ENCODE results near the gene LCP1. TPM values are rescaled to one million over a fixed set of nuclear protein-coding genes. Genes with fewer than 3 reads are reported as not detected.
"Not testable (repeated sequence)": the region's sequence is repeated elsewhere in the genome, so short reads cannot be mapped to it uniquely, and the experiment has no call there.

The LCP1 gene
- total RNA-seq, 2 donors from 2014 or later, result 844 to 1,356 TPM

GRCh38 chr13:46173656-46174055, 8.3 kb downstream of the LCP1 start:
- H3K9me3 Mint-ChIP-seq, result no peaks in the 10 kb centered on the region
- H3K4me3 Mint-ChIP-seq, result peak overlapping the region; percentile 94
- DNase-seq (ENCODE audit: low spot score) (peak; percentile 77), ATAC-seq (peak; percentile 71 to 73)
- H3K36me3 Mint-ChIP-seq, result peaks cover 53% of the 10 kb centered on the region
- peaks cover 81 to 95% of the 10 kb centered on the region in 2 donors for H3K4me1 Mint-ChIP-seq (ENCODE audit: low read depth in 2 of 2)
- H3K27ac Mint-ChIP-seq, result peak overlapping the region; percentile 92 to 97
- no peaks in the 10 kb centered on the region for H3K27me3 Mint-ChIP-seq

GRCh38 chr13:46172531-46172991, 9.4 kb downstream of the LCP1 start:
- Mint-ChIP-seq H3K9me3 (no peaks in the 10 kb centered on the region), H3K36me3 (peaks cover 45% of the 10 kb centered on the region), H3K27ac (peak overlapping the region; percentile 92 to 97), H3K4me3 (peak overlapping the region; percentile 94), H3K27me3 (no peaks in the 10 kb centered on the region), H3K4me1 (ENCODE audit: low read depth in 2 of 2) (peaks cover 84 to 97% of the 10 kb centered on the region in 2 donors)
- peak; percentile 48 to 56 for ATAC-seq
- no peak for DNase-seq (ENCODE audit: low spot score)

- Mint-ChIP-seq H3K36me3 (peaks cover 45% of the 10 kb centered on the region), H3K27me3 (no peaks in the 10 kb centered on the region), H3K9me3 (no peaks in the 10 kb centered on the region), H3K27ac (peak overlapping the region; percentile 92 to 97), H3K4me3 (peak overlapping the region; percentile 94), H3K4me1 (ENCODE audit: low read depth in 2 of 2) (peaks cover 85 to 95% of the 10 kb centered on the region in 2 donors)
- DNase-seq (ENCODE audit: low spot score) (no peak), ATAC-seq (no peak)
These were observed 10.2 kb downstream of the LCP1 start for GRCh38 chr13:46171739-46172138.

- no peaks in the 10 kb centered on the region for H3K27me3 Mint-ChIP-seq
- peaks cover 43% of the 10 kb centered on the region for H3K36me3 Mint-ChIP-seq
These were observed 10.8 kb downstream of the LCP1 start for GRCh38 chr13:46171217-46171616.

GRCh38 chr13:46170687-46171086, 11.3 kb downstream of the LCP1 start:
- H3K4me1 Mint-ChIP-seq (ENCODE audit: low read depth in 2 of 2), result peaks cover 86 to 96% of the 10 kb centered on the region in 2 donors
- H3K4me3 Mint-ChIP-seq, result peak overlapping the region; percentile 94
- DNase-seq (ENCODE audit: low spot score), result no peak
- no peaks in the 10 kb centered on the region for H3K9me3 Mint-ChIP-seq
- peak; percentile 35 to 63 for ATAC-seq
- no peaks in the 10 kb centered on the region for H3K27me3 Mint-ChIP-seq
- peak overlapping the region; percentile 92 to 97 for H3K27ac Mint-ChIP-seq
- peaks cover 46% of the 10 kb centered on the region for H3K36me3 Mint-ChIP-seq

More at GRCh38 chr13:46171217-46171616, 10.8 kb downstream of the LCP1 start:
- no peak for DNase-seq (ENCODE audit: low spot score)
- peak overlapping the region; percentile 94 for H3K4me3 Mint-ChIP-seq
- H3K27ac Mint-ChIP-seq, result peak overlapping the region; percentile 92 to 97
- H3K9me3 Mint-ChIP-seq, result no peaks in the 10 kb centered on the region
- peaks cover 85 to 95% of the 10 kb centered on the region in 2 donors for H3K4me1 Mint-ChIP-seq (ENCODE audit: low read depth in 2 of 2)
- ATAC-seq, result no peak

- Mint-ChIP-seq H3K27ac (peak overlapping the region; percentile 92 to 97), H3K9me3 (no peaks in the 10 kb centered on the region), H3K4me1 (ENCODE audit: low read depth in 2 of 2) (peaks cover 86 to 96% of the 10 kb centered on the region in 2 donors), H3K27me3 (no peaks in the 10 kb centered on the region), H3K4me3 (peak overlapping the region; percentile 94), H3K36me3 (peaks cover 42% of the 10 kb centered on the region)
- ATAC-seq, result no peak
- DNase-seq (ENCODE audit: low spot score), result no peak
These were observed 11.7 kb downstream of the LCP1 start for GRCh38 chr13:46170268-46170667.

- Mint-ChIP-seq H3K4me1 (ENCODE audit: low read depth in 2 of 2) (peaks cover 83 to 96% of the 10 kb centered on the region in 2 donors), H3K9me3 (no peaks in the 10 kb centered on the region), H3K4me3 (peak overlapping the region; percentile 94), H3K27ac (peak overlapping the region; percentile 92 to 97), H3K27me3 (no peaks in the 10 kb centered on the region), H3K36me3 (peaks cover 42% of the 10 kb centered on the region)
- DNase-seq (ENCODE audit: low spot score), result no peak
- ATAC-seq, result no peak
These were observed 12.2 kb downstream of the LCP1 start for GRCh38 chr13:46169758-46170157.

- Mint-ChIP-seq H3K27me3 (no peaks in the 10 kb centered on the region), H3K4me1 (ENCODE audit: low read depth in 2 of 2) (peaks cover 89 to 97% of the 10 kb centered on the region in 2 donors)
- peak in 1 of 2 donors; percentile 49 for ATAC-seq
These were observed 13.2 kb downstream of the LCP1 start for GRCh38 chr13:46168783-46169182.

GRCh38 chr13:46168341-46168740, 13.6 kb downstream of the LCP1 start:
- ATAC-seq (peak; percentile 51 to 75), DNase-seq (ENCODE audit: low spot score) (peak; percentile 83)
- no peaks in the 10 kb centered on the region for H3K9me3 Mint-ChIP-seq
- H3K4me1 Mint-ChIP-seq (ENCODE audit: low read depth in 2 of 2), result peaks cover 84 to 94% of the 10 kb centered on the region in 2 donors
- peak overlapping the region; percentile 94 for H3K4me3 Mint-ChIP-seq
- H3K36me3 Mint-ChIP-seq, result peaks cover 49% of the 10 kb centered on the region
- H3K27ac Mint-ChIP-seq, result peak overlapping the region; percentile 92 to 97
- no peaks in the 10 kb centered on the region for H3K27me3 Mint-ChIP-seq

More at GRCh38 chr13:46168783-46169182, 13.2 kb downstream of the LCP1 start:
- Mint-ChIP-seq H3K27ac (peak overlapping the region; percentile 92 to 97), H3K9me3 (no peaks in the 10 kb centered on the region), H3K36me3 (peaks cover 52% of the 10 kb centered on the region), H3K4me3 (peak overlapping the region; percentile 94)
- no peak for DNase-seq (ENCODE audit: low spot score)

GRCh38 chr13:46166947-46167610, 14.9 kb downstream of the LCP1 start:
- H3K4me1 Mint-ChIP-seq (ENCODE audit: low read depth in 2 of 2), result peaks cover 76 to 85% of the 10 kb centered on the region in 2 donors
- H3K27me3 Mint-ChIP-seq, result no peaks in the 10 kb centered on the region
- no peaks in the 10 kb centered on the region for H3K9me3 Mint-ChIP-seq
- DNase-seq (ENCODE audit: low spot score) (no peak), ATAC-seq (no peak)
- H3K4me3 Mint-ChIP-seq, result peak overlapping the region; percentile 94
- H3K36me3 Mint-ChIP-seq, result peaks cover 37% of the 10 kb centered on the region
- peak overlapping the region; percentile 92 to 97 for H3K27ac Mint-ChIP-seq

- Mint-ChIP-seq H3K4me3 (peak overlapping the region; percentile 94), H3K27ac (peak overlapping the region; percentile 92 to 97), H3K36me3 (peaks cover 45% of the 10 kb centered on the region), H3K9me3 (no peaks in the 10 kb centered on the region), H3K27me3 (no peaks in the 10 kb centered on the region), H3K4me1 (ENCODE audit: low read depth in 2 of 2) (peaks cover 76 to 85% of the 10 kb centered on the region in 2 donors)
- ATAC-seq (peak in 1 of 2 donors; percentile 20), DNase-seq (ENCODE audit: low spot score) (no peak)
These were observed 15.8 kb downstream of the LCP1 start for GRCh38 chr13:46166224-46166584.

GRCh38 chr13:46165485-46166223, 16.3 kb downstream of the LCP1 start:
- ATAC-seq, result peak; percentile 83 to 89
- Mint-ChIP-seq H3K27ac (peak overlapping the region; percentile 92 to 97), H3K4me1 (ENCODE audit: low read depth in 2 of 2) (peaks cover 74 to 84% of the 10 kb centered on the region in 2 donors), H3K4me3 (peak overlapping the region; percentile 94), H3K9me3 (no peaks in the 10 kb centered on the region), H3K27me3 (no peaks in the 10 kb centered on the region), H3K36me3 (peaks cover 46% of the 10 kb centered on the region)
- DNase-seq (ENCODE audit: low spot score), result peak; percentile 76

GRCh38 chr13:46164661-46165060, 17.3 kb downstream of the LCP1 start:
- peak overlapping the region; percentile 73 for H3K4me3 Mint-ChIP-seq
- ATAC-seq (no peak), DNase-seq (ENCODE audit: low spot score) (no peak)
- H3K9me3 Mint-ChIP-seq, result no peaks in the 10 kb centered on the region
- no peaks in the 10 kb centered on the region for H3K27me3 Mint-ChIP-seq
- H3K36me3 Mint-ChIP-seq, result peaks cover 51% of the 10 kb centered on the region
- H3K27ac Mint-ChIP-seq, result peak overlapping the region; percentile 92 to 97
- H3K4me1 Mint-ChIP-seq (ENCODE audit: low read depth in 2 of 2), result peaks cover 74 to 84% of the 10 kb centered on the region in 2 donors

- Mint-ChIP-seq H3K4me3 (peak overlapping the region; percentile 81), H3K4me1 (ENCODE audit: low read depth in 2 of 2) (peaks cover 70 to 79% of the 10 kb centered on the region in 2 donors), H3K27ac (peak overlapping the region in 1 of 2 donors; percentile 81), H3K36me3 (peaks cover 66% of the 10 kb centered on the region)
- DNase-seq (ENCODE audit: low spot score); H3K9me3 Mint-ChIP-seq; ATAC-seq; H3K27me3 Mint-ChIP-seq: not testable (repeated sequence)
These were observed 19.2 kb downstream of the LCP1 start for GRCh38 chr13:46162741-46163140.
